Tibial artery (tissue), 4 donors: ENCODE data around the gene GTF3C1.

ENCODE experiments used
- DNase-seq, 2 donors: peaks; one replicate each; pipeline ENCODE4 v3.0.0-alpha.2; 2019
- H3K27ac ChIP-seq, 2 donors: fragments of 200-600 bp; sonication (generic) in 1 of 2; 1 replicate in 1 of 2; 2 replicates in 1 of 2; pipeline ENCODE4 v1.5.1; 2018 to 2019; ENCODE audit warnings: mild to moderate bottlenecking in 1 of 2
- H3K27me3 ChIP-seq, 2 donors: fragments of 200-600 bp; sonication (generic) in 1 of 2; one replicate each; pipeline versions ENCODE4 v1.5.1 to v1.6.0; 2016 to 2019
- H3K36me3 ChIP-seq, 3 donors: fragments of 200-600 bp; sonication (generic) in 2 of 3; one replicate each; pipeline ENCODE4 v1.5.1; 2016 to 2019; ENCODE audit warnings: mild to moderate bottlenecking in 2 of 3
- H3K4me1 ChIP-seq, 4 donors: fragments of 200-600 bp; sonication (generic) in 2 of 4; 1 replicate in 3 of 4; 2 replicates in 1 of 4; pipeline ENCODE4 v1.5.1; 2016 to 2019
- H3K4me3 ChIP-seq, 2 donors: fragments of 200-600 bp; sonication (generic) in 1 of 2; 1 replicate in 1 of 2; 2 replicates in 1 of 2; pipeline ENCODE4 v1.5.1; 2018 to 2019; ENCODE audit warnings: mild to moderate bottlenecking in 2 of 2
- H3K9me3 ChIP-seq, 3 donors: fragments of 200-600 bp; sonication (generic) in 1 of 3; one replicate each; pipeline ENCODE4 v1.5.1; 2016 to 2019
- intact Hi-C: fragments of 100-400 bp; cut with DNase I; formaldehyde crosslinking; loops from one replicate; pipeline ENCODE4 v1.15.0; 2023; ENCODE audit warnings: low total_unique reads
- TF ChIP-seq, protein P1 (sequence below), 2 experiments: fragments of 200-600 bp in 1 of 2; fragments of 450-650 bp in 1 of 2; IDR thresholded peaks; one replicate each; pipeline ENCODE4 v1.5.1; 2017 to 2019; ENCODE audit warnings: antibody characterized with exemption in 2 of 2, mild to moderate bottlenecking in 1 of 2, moderate library complexity in 1 of 2

The GTF3C1 gene

DNA sequence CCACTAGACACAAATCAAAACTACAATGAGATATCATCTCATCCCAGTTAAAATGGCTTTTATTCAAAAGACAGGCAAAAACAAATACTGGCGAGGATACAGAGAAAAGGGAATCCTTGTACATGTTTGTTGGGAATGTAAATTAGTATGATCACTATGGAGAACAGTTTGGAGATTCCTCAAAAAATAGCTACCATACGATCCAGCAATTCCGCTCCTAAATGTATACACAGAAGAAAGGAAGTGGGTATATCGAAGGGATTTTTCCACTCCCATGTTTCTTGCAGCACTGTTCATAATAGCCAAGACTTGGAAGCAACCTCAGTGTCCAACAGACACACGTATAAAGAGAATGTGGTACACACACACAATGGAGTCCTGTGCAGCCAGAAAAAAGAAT, 35.5 kb upstream of the GTF3C1 start:
- intact Hi-C loops = no loop called here
- TF ChIP-seq, protein P1, sequence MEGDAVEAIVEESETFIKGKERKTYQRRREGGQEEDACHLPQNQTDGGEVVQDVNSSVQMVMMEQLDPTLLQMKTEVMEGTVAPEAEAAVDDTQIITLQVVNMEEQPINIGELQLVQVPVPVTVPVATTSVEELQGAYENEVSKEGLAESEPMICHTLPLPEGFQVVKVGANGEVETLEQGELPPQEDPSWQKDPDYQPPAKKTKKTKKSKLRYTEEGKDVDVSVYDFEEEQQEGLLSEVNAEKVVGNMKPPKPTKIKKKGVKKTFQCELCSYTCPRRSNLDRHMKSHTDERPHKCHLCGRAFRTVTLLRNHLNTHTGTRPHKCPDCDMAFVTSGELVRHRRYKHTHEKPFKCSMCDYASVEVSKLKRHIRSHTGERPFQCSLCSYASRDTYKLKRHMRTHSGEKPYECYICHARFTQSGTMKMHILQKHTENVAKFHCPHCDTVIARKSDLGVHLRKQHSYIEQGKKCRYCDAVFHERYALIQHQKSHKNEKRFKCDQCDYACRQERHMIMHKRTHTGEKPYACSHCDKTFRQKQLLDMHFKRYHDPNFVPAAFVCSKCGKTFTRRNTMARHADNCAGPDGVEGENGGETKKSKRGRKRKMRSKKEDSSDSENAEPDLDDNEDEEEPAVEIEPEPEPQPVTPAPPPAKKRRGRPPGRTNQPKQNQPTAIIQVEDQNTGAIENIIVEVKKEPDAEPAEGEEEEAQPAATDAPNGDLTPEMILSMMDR (IDR thresholded peaks at IDR 0.05) = no peak
- no peaks in the 10 kb centered on the region for H3K36me3 ChIP-seq
- H3K4me3 ChIP-seq = no peak overlapping the region
- no peak for DNase-seq
- H3K4me1 ChIP-seq = no peaks in the 10 kb centered on the region
- H3K27ac ChIP-seq = no peak overlapping the region
- H3K27me3 ChIP-seq = no peaks in the 10 kb centered on the region
- peaks cover 0 to 12% (median 3%) of the 10 kb centered on the region in 3 donors for H3K9me3 ChIP-seq

DNA sequence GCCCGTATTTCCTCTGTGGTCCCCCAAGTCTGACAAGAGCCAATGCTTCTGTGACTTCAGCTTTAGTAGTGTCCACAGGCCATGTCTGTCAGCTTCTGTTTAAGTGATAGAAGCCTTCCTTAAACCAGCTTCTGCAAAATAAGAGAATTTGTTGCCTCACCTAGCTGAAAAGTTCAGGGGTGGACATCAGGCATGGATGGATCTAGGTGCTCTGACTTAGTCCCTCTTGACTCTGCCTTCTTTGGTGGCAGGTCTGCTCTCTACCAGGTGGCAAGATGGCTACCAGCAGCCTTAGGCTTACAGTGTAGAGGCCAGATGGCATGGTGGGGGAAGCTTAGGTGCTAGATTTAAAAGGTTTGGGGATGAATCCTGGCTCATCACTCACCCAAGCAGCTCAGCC, 33.9 kb upstream of the GTF3C1 start:
- H3K27ac ChIP-seq = no peak overlapping the region
- no peaks in the 10 kb centered on the region for H3K36me3 ChIP-seq
- no peak for DNase-seq
- TF ChIP-seq, protein P1 (IDR thresholded peaks at IDR 0.05) = no peak
- no peak overlapping the region for H3K4me3 ChIP-seq
- intact Hi-C loops = no loop called here
- H3K4me1 ChIP-seq = peaks cover 0 to 10% (median 3%) of the 10 kb centered on the region in 4 donors
- peaks cover 0 to under 1% (median 0%) of the 10 kb centered on the region in 3 donors for H3K9me3 ChIP-seq
- H3K27me3 ChIP-seq = no peaks in the 10 kb centered on the region

DNA sequence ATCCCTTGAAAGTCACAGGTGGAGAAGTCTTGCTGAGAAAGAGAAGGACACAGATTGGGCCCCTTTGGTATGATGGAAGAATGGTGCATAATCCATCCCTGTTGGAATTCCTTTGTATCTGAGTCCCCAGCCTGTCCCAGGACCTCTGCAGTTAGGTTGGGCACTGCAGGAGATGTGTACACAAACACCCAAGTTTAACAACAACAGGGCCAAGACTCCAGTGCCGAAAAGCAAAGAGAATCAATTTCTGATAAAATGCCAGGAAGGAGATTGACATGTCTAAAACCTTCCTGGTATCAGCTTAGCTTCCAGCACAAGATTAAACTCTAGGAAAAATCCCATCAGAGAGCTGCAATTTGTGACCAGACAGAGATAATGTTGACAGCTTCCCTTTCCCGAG, 33.2 kb upstream of the GTF3C1 start:
- no peak for DNase-seq
- peaks cover 0 to 13% (median 3%) of the 10 kb centered on the region in 4 donors for H3K4me1 ChIP-seq
- no peaks in the 10 kb centered on the region for H3K27me3 ChIP-seq
- TF ChIP-seq, protein P1 (IDR thresholded peaks at IDR 0.05) = no peak
- no peaks in the 10 kb centered on the region for H3K9me3 ChIP-seq
- intact Hi-C loops = no loop called here
- no peak overlapping the region for H3K27ac ChIP-seq
- no peak overlapping the region for H3K4me3 ChIP-seq
- no peaks in the 10 kb centered on the region for H3K36me3 ChIP-seq

DNA sequence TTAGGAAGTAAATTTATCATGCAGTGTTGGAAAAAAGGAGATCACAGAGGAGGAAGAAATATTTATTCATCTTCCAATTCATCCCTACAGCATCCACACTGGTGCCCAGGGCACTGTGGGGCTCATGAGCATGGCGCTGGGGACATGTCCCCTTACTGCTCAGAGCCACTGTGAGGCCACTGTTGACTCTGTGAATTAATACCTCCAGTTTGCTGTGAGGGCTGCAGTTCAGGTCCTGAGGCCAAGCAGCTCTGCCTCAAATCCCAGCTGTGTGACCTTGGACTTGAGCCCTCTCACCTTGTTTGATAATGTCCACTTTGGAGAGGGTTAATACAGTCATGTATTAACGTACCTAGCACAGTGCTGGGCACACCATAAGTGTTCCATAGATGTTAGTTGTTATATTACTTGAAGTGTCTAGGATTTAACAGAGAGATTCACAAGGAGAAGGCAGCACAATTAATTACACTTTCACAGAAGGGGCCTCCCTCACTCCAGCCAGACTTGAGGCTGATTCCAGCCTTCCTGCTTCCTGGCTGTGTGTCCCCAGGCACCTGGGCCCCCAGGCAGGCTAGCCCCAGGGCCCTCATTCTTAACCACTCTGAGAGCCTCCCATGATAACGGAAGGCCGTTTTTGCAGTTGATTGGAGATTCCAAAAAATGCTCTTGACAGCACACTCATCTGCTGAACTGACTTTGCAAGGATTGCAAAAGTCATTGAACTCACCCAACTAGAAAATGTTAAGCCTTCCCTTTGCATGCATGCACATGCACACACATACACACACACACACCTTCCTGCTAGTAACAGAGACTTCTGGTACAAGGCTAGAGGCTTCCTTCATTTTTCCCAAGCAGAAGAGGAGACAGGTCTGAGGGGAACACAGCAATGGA, 29.6 kb upstream of the GTF3C1 start:
- intact Hi-C loops = no loop called here

DNA sequence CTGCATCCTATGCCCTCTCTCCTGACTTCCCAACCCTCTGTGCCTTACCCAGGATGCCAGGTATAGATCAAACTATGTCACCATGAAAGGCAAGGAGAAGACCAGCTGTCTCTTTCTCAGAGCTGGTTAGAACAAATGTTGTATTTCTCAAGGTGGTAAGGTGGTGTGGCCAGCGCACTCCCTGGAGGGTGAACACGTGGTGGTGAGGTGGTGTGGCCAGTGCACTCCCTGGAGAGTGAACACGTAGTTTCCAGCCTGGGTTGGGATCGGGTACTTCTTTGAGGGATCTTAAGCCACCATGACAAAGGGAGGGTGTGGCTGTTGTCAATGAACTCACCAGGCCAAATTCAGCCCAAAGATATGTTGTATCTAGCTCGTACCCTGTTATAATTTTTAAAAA, 27.0 kb upstream of the GTF3C1 start:
- Histone ChIP-seq H3K36me3 (peaks cover 0 to 12% (median 0%) of the 10 kb centered on the region in 3 donors), H3K9me3 (no peaks in the 10 kb centered on the region), H3K27ac (no peak overlapping the region), H3K27me3 (no peaks in the 10 kb centered on the region), H3K4me3 (no peak overlapping the region), H3K4me1 (peaks cover 0 to 13% (median 3%) of the 10 kb centered on the region in 4 donors)
- TF ChIP-seq, protein P1 (IDR thresholded peaks at IDR 0.05) = no peak
- intact Hi-C loops = no loop called here
- no peak for DNase-seq

More for the DNA sequence above, 29.6 kb upstream of the GTF3C1 start:
- Histone ChIP-seq H3K4me3 (no peak overlapping the region), H3K4me1 (peaks cover 0 to 13% (median 3%) of the 10 kb centered on the region in 4 donors), H3K9me3 (no peaks in the 10 kb centered on the region), H3K27me3 (no peaks in the 10 kb centered on the region), H3K27ac (peak overlapping the region in 1 of 2 donors; percentile 20), H3K36me3 (peaks cover 0 to 12% (median 0%) of the 10 kb centered on the region in 3 donors)
- DNase-seq = no peak
- TF ChIP-seq, protein P1 (IDR thresholded peaks at IDR 0.05) = no peak
